Measurements from ENCODE around the gene BOC.

BOC gene

DNA sequence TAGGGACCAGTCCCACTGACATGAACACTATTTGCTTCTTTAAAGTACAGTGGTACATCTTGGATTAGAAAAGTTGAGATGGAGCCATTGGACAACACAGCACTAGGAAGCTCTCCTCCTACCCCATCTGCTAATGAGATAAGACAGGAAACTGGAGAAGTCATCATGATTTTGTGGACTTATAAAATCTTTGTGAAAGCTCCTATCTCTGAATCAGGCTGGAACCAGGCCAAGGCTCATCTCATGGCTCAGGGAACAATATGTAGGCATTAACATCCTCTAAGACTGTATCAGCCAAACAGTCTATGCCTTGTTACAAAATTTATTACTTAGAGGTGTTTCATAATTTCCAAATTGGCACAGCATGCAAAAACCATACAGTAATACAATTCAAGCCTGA lies 84.1 kb downstream of the BOC start:
- DNase-seq, result no peak

DNA sequence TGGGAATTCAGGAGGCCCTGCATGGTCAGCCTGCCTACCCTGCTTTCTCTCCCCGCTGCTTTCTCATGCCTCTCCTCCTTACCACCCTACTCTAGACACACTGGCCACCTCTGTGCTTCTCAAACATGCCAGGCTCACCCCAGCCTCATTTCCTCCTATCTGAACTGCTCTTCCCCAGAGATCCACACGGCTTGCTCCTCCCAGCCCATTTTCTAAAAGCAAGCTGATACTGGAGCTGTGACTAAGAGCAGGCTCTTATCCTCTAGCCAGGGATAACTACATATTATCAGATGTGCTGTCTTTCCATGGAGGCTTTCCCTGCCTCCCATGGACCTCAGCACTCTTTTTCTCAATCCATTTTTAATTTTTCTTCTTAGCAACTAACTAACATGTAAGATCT lies 85.9 kb downstream of the BOC start:
- DNase-seq, result no peak

DNA sequence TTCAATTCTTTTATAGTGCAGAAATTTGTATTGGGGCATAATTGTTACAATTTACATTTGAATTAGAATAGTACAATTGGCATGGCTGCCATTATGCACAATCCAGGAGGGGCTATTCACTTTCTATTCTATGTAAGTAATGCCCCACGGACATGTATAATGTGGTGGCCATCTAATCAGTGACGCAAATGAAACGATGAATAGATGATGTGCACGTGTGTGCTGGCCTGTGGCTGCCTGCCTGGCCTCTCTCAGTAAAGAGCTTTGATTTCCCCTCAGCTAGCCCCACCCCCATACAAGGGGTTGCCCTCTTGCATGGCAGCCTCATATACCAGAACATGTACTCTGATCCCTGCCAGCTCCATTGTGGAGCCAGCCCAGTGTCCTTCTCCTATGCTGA lies 86.5 kb downstream of the BOC start:
- DNase-seq, result no peak

DNA sequence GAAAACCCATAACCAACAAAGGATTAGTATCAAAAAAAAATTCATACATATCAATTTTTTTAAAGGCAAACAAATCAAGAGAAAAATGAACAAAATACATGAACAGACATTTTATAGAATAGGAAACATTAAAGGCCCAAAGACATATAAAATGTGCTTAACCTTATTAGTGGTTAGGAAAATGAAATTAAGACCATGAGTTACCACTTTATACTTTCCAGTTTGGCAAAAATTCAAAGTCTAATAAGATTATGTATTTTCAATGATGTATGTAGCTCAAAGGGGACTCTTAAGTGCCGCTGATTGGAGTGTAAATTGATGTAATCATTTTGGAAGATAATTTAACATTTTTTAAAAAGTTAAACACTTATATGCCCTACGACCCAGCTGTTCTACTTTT lies 89.2 kb downstream of the BOC start:
- no peak for DNase-seq

DNA sequence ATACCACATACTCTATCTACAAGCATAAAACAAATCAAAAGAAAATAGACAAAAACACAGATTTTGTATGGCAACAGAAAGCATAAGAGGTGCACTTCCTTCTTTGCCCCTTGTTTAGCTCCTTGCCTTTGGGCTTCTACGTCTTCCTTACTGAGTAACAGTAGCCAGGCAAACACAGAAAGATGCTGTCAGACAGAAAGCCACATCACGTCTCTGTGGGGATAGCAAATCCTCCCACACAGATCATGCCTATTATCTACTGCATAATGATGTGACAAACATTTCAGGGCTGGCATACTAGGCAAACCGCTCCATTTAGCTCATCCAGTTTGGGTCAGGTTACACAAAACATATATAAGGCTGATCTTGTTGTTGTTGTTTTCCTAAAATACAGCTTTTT lies 92.7 kb downstream of the BOC start:
- DNase-seq, result no peak

DNA sequence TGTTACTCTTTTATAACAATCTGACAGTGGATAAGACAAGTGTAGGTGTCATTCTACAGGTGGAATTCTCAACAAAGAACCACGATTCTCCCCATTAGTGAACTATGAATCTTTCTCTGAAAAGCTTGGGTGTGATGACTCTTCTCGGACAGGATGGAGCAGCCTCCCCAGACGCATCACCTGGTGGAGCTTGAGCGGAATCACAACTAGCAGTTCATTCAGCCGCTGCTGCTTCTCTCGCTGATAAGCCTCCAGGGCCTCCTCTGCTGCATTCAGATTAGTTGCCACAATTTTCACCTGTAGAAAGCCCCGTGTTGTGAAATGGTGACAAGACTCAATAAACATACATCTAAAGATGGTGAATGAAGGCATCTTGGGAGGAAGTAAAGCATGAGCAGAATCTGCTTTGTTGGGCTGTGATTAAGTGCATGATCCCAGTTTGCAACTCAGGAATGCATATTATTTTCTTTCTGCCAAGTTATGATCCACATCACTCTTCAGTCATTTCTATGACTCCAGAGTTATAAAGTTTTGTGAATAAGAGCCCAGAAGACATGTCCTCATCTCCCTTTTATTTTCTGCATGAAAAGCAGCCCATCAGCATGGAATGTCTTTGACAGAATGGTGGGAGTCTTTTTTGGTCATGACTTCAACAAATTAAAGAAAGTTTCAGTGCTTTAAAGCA lies 93.6 kb downstream of the BOC start:
- DNase-seq, result no peak

DNA sequence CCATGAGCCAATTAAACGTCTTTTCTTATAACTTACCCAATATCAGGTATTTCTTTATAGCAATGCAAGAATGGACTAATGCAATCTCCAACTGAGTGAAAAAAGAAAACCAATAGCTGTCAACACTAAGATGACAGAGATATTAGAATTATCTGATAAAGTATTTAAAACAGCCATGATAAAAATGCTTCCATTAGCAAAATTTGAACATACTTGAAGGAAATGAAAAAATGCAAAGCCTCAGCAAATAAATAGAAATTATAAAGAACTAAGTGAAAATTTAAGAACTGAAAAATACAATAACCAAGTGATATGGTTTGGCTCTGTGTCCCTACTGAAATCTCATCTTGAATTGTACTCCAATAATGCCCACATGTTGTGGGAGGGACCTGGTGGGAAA lies 99.6 kb downstream of the BOC start:
- no peak for DNase-seq

DNA sequence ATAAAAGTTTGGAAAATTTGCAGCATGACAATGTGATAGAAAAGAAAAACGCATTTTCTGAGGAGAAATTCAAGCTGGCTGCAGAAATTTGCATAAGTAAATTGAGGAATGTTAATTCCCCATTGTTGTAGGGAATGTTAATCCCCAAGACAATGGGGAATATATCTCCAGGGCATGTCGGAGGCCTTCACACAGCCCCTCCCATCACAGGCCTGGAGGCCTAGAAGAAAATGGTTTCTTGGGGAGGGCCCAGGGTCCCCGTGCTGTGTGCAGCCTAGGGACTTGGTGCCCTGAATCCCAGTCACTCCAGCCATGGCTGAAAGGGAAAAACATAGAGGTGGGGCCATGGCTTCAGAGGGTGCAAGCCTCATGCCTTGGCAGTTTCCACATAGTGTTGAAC lies 101.1 kb downstream of the BOC start:
- no peak for DNase-seq

DNA sequence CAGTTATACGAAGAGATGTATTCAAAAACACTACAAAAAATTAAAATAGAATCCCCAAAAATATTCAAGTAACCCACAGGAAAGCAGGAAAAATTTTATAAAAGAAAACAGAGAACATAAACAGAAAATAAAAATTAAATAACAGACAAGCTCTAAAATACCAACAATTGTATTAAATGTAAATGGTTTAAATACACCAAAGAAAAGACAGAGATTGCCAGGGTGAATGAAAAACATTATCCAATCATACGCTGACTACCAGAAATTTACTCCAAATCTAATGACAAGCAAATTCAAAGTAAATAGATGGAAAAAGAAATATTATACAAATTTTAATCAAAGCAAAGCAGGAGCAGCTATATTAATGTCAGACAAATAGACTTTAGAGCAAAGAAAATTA lies 103.6 kb downstream of the BOC start:
- no peak for DNase-seq

DNA sequence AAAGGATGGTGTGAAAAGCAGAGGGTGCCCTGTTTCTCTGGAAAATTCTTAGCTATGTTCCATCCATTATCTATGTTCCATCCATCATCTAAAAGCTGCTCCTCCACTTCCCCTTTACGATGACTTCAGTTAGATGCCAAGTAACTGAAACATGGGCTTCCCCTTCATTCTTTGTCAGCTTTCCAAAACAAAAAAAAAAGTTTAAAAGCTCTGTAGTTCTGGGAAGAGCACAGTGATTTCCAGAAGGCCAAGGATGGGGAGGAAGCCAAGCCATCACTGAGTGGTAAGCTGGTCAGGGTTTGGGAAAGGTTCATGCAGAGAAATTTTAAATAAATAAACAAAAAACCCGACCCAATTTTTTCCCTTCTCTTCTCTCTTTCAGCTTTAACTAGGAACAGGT lies 118.4 kb downstream of the BOC start:
- DNase-seq, result no peak

DNA sequence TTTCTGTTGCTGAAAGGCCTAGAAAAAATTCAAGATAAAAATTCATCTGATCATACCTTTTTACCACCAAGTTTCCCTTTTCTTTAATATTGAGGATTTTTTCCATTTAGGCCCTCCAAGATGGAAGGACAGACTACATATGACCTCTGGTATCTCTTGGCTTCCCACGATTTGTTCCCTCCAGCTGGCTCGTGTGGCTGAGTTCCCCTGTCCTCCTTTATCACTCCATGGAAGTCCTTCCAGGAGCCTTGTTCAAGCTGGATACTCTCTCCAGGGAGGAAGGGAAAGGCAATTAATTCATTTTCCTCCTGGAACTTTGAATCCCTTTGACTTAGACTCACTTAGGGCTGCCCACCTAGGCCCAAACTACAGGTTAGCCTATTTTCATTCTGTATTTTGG lies 119.4 kb downstream of the BOC start:
- no peak for DNase-seq

DNA sequence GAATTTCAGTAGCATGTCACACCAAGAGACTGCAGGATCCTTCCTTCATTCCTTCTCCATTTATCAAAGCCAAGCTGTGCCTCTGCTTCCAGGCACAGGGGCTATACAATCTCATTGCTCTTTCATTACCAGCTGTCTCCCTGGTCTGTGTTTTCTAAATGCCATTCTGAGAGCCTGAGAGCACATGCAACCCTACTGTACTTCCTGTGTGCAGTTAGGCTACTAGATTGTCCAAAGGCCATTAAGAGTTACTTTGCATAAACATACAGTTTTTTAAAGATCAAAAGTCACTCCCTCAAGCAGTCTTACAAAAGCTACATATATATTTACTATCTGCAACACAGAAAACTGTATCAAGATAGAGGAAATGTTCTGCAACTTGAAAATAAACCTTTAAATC lies 119.8 kb downstream of the BOC start:
- no peak for DNase-seq
